BJ (cell line): ENCODE measurements around the gene NPC1L1. TPM values are rescaled to one million over a fixed set of nuclear protein-coding genes. Genes with fewer than 3 reads are reported as not detected.

Experiments used
- CTCF ChIA-PET: fragments of 350-600 bp; formaldehyde crosslinking; extraction: SDS; loops from one replicate; lab custom pipeline; 2021; ENCODE audit warnings: antibody characterized with exemption, inconsistent platforms; lab: Yijun Ruan, JAX
- POLR2A ChIA-PET: fragments of 300-600 bp; sonication (Branson Sonifier 250); formaldehyde crosslinking; extraction: SDS; loops from one replicate; lab custom pipeline; 2021; ENCODE audit warnings: antibody characterized with exemption; lab: Charles Lee
- DNase-seq: peaks from one replicate; pipeline ENCODE4 v3.0.0-alpha.2; 2011; ENCODE audit warnings: low read depth
- H3K27me3 ChIP-seq: 2 replicates; pipeline ENCODE4 v1.6.0; 2011; ENCODE audit warnings: low read length; ENCODE audit not compliant: control insufficient read depth, insufficient read depth
- H3K36me3 ChIP-seq: 2 replicates; pipeline ENCODE4 v1.5.1; 2011; ENCODE audit warnings: low read length; ENCODE audit not compliant: control insufficient read depth, insufficient read depth
- H3K4me3 ChIP-seq: 2 replicates; pipeline ENCODE4 v1.5.1; 2011; ENCODE audit warnings: low read depth, mild to moderate bottlenecking, control low read depth, low read length
- CTCF ChIP-seq: IDR thresholded peaks from 2 replicates; pipeline ENCODE4 v1.5.1; 2011; ENCODE audit warnings: low read depth, mild to moderate bottlenecking, control low read depth, inconsistent platforms, low read length, moderate library complexity; ENCODE audit not compliant: insufficient read depth
- polyA plus RNA-seq: library from polyadenylated mRNA; depleted of rRNA; stranded (reverse); fragments of >200 nt; gene quantifications from 2 replicates; pipeline ENCODE4 v1.2.3, GENCODE V29; 2011

Gene NPC1L1
- polyA plus RNA-seq, 1 experiment: not detected

- Histone ChIP-seq H3K4me3 (no peak overlapping the region), H3K36me3 (peaks cover 6% of the 10 kb centered on the region), H3K27me3 (no peaks in the 10 kb centered on the region)
- ChIA-PET CTCF (interaction anchor here (1.3 kb wide), 1 partner anchor 244 kb away, joined by 3 read pairs; no protein-coding TSS in a partner anchor), POLR2A (no interaction called here)
- DNase-seq: no peak
- TF ChIP-seq CTCF: no peak
Measured at GRCh38 chr7:44486001-44486400, 55.1 kb downstream of the NPC1L1 start.

- ChIA-PET POLR2A (no interaction called here), CTCF (interaction anchor here (1.7 kb wide), 1 partner anchor 136 kb away, joined by 3 read pairs; no protein-coding TSS in a partner anchor)
- peaks cover 6% of the 10 kb centered on the region for H3K36me3 ChIP-seq
- no peak overlapping the region for H3K4me3 ChIP-seq
- no peak for TF ChIP-seq CTCF
- DNase-seq: no peak
- no peaks in the 10 kb centered on the region for H3K27me3 ChIP-seq
Measured at GRCh38 chr7:44484482-44485313, 56.4 kb downstream of the NPC1L1 start.

GRCh38 chr7:44482502-44483485 lies 58.3 kb downstream of the NPC1L1 start:
- peaks cover 7% of the 10 kb centered on the region for H3K36me3 ChIP-seq

GRCh38 chr7:44477938-44478337 lies 63.2 kb downstream of the NPC1L1 start:
- H3K27me3 ChIP-seq: no peaks in the 10 kb centered on the region
- no peak for TF ChIP-seq CTCF
- ChIA-PET POLR2A (no interaction called here), CTCF (interaction anchor here (0.6 to 1.9 kb wide), 7 partner anchors 10 to 259 kb away, joined by 3 to 12 read pairs (median 3); no protein-coding TSS in a partner anchor)
- H3K4me3 ChIP-seq: no peak overlapping the region
- H3K36me3 ChIP-seq: peaks cover 3% of the 10 kb centered on the region
- no peak for DNase-seq

More at GRCh38 chr7:44482502-44483485, 58.3 kb downstream of the NPC1L1 start:
- no peak for DNase-seq
- Histone ChIP-seq H3K27me3 (no peaks in the 10 kb centered on the region), H3K4me3 (no peak overlapping the region)
- CTCF ChIA-PET: interaction anchor here (0.9 to 1.3 kb wide), 2 partner anchors 134 to 242 kb away, joined by 4 read pairs; no protein-coding TSS in a partner anchor
- POLR2A ChIA-PET: no interaction called here
- TF ChIP-seq CTCF: no peak
